Coronary artery (tissue), 2 donors: Measurements from ENCODE around the gene PATJ.

Source experiments
- DNase-seq: peaks from one replicate; pipeline ENCODE4 v3.0.0-alpha.2; 2017; ENCODE audit warnings: low spot score
- H3K27ac ChIP-seq, 2 donors: fragments of 200-600 bp; sonication (generic); one replicate each; pipeline ENCODE4 v1.5.1; 2016 to 2019
- H3K4me3 ChIP-seq: fragments of 200-600 bp; sonication (generic); 2 replicates; pipeline ENCODE4 v1.5.1; 2016; ENCODE audit warnings: mild to moderate bottlenecking, moderate library complexity
- CTCF ChIP-seq: fragments of 200-600 bp; sonication (generic); IDR thresholded peaks from one replicate; pipeline ENCODE4 v1.5.1; 2019; ENCODE audit warnings: antibody characterized with exemption

PATJ gene

GRCh38 chr1:61983236-61983635 is 241.0 kb downstream of the PATJ start:
- TF ChIP-seq CTCF, result no peak
- Histone ChIP-seq H3K27ac (no peak overlapping the region), H3K4me3 (no peak overlapping the region)
- no peak for DNase-seq

GRCh38 chr1:61992257-61992656 is 250.0 kb downstream of the PATJ start:
- no peak for DNase-seq
- Histone ChIP-seq H3K4me3 (no peak overlapping the region), H3K27ac (no peak overlapping the region)
- no peak for TF ChIP-seq CTCF

GRCh38 chr1:61993331-61993961 is 251.2 kb downstream of the PATJ start:
- no peak for DNase-seq
- TF ChIP-seq CTCF, result no peak
- H3K4me3 ChIP-seq, result no peak overlapping the region
- no peak overlapping the region for H3K27ac ChIP-seq

- H3K27ac ChIP-seq, result no peak overlapping the region
- no peak for DNase-seq
- TF ChIP-seq CTCF, result no peak
- H3K4me3 ChIP-seq, result no peak overlapping the region
Measured at GRCh38 chr1:61995641-61996040, 253.4 kb downstream of the PATJ start.

GRCh38 chr1:61997123-61997522 is 254.8 kb downstream of the PATJ start:
- Histone ChIP-seq H3K27ac (no peak overlapping the region), H3K4me3 (no peak overlapping the region)
- DNase-seq, result no peak
- no peak for TF ChIP-seq CTCF

GRCh38 chr1:62003777-62004176 is 261.5 kb downstream of the PATJ start:
- H3K4me3 ChIP-seq, result no peak overlapping the region
- TF ChIP-seq CTCF, result no peak
- no peak for DNase-seq
- H3K27ac ChIP-seq, result no peak overlapping the region

GRCh38 chr1:62006690-62007089 is 264.4 kb downstream of the PATJ start:
- H3K4me3 ChIP-seq, result no peak overlapping the region
- H3K27ac ChIP-seq, result no peak overlapping the region
- no peak for TF ChIP-seq CTCF
- DNase-seq, result no peak
